Stomach smooth muscle (tissue), 2 donors: ENCODE measurements around the gene CALN1.

ENCODE experiments used
- H3K27ac ChIP-seq: one replicate; pipeline ENCODE4 v1.7.0; 2013; ENCODE audit warnings: mild to moderate bottlenecking, low read length, inconsistent platforms
- H3K27me3 ChIP-seq, 2 donors: one replicate each; pipeline ENCODE4 v1.7.0; 2013; ENCODE audit warnings: low read length in 2 of 2; ENCODE audit not compliant: insufficient read depth in 2 of 2, control insufficient read depth in 1 of 2
- H3K36me3 ChIP-seq, 2 donors: one replicate each; pipeline ENCODE4 v1.7.0; 2013; ENCODE audit warnings: low read length in 2 of 2; ENCODE audit not compliant: control insufficient read depth in 2 of 2, insufficient read depth in 2 of 2
- H3K4me1 ChIP-seq: one replicate; pipeline ENCODE4 v1.7.0; 2013; ENCODE audit warnings: low read length; ENCODE audit not compliant: control insufficient read depth, insufficient read depth
- H3K4me3 ChIP-seq, 2 donors: one replicate each; pipeline ENCODE4 v1.7.0; 2013; ENCODE audit warnings: low read length in 2 of 2
- H3K9ac ChIP-seq, 2 donors: one replicate each; pipeline ENCODE4 v1.7.0; 2013; ENCODE audit warnings: low read length in 2 of 2, mild to moderate bottlenecking in 1 of 2
- H3K9me3 ChIP-seq, 2 donors: one replicate each; pipeline ENCODE4 v1.7.0; 2013; ENCODE audit warnings: low read length in 2 of 2; ENCODE audit not compliant: control insufficient read depth in 2 of 2
- donor health status: healthy.
- donor health status: Pancreatic carcinoma.

CALN1 gene

DNA sequence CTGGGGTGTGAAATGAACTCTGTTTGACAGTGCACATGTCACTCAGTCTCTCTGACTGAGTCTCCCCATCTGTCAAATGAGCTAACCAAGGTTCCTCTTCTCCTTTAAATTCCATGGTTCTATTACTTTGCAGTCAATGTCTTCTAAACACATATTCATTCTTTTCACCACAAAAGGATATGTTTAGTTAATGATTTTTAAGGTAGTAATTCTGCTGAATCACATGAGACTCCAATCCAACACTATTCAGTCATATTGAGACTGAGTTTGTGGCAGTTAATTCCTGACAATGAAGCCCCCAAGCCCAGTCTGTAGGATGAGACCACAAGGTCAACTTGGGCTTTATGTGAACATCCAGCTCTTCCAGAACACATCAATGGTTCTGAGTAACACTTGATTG, 85.3 kb downstream of the CALN1 start:
- Histone ChIP-seq H3K4me1 (no peaks in the 10 kb centered on the region), H3K27me3 (no peaks in the 10 kb centered on the region), H3K36me3 (no peaks in the 10 kb centered on the region), H3K27ac (no peak overlapping the region), H3K4me3 (no peak overlapping the region), H3K9me3 (peaks cover 0 to 3% of the 10 kb centered on the region in 2 donors), H3K9ac (no peak overlapping the region)

- Histone ChIP-seq H3K36me3 (no peaks in the 10 kb centered on the region), H3K9ac (no peak overlapping the region), H3K27ac (no peak overlapping the region), H3K9me3 (no peaks in the 10 kb centered on the region), H3K27me3 (no peaks in the 10 kb centered on the region), H3K4me1 (no peaks in the 10 kb centered on the region), H3K4me3 (no peak overlapping the region)
These were observed 85.8 kb downstream of the CALN1 start for GRCh38 chr7:72326365-72326764.

DNA sequence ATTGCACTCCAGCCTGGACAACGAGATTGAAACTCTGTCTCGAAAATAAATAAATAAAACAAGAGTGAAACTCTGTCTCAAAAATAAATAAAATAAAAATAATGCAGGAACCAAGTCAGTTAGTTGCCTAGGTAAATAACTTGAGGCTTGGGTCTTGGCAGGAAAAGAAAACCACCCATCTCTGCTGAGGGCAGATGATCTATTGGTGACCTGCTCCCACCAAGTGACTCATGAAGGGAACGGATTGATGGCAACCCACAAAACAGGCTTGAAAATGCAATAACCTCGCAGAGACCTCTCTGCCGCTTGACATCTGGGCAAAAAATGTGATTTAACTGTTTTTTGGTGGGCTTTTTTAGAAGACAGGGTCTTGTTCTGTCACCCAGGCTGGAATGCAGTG, 86.6 kb downstream of the CALN1 start:
- H3K27ac ChIP-seq: no peak overlapping the region
- no peaks in the 10 kb centered on the region for H3K4me1 ChIP-seq
- H3K9me3 ChIP-seq: no peaks in the 10 kb centered on the region
- no peak overlapping the region for H3K9ac ChIP-seq
- no peaks in the 10 kb centered on the region for H3K27me3 ChIP-seq
- H3K4me3 ChIP-seq: no peak overlapping the region
- H3K36me3 ChIP-seq: no peaks in the 10 kb centered on the region

DNA sequence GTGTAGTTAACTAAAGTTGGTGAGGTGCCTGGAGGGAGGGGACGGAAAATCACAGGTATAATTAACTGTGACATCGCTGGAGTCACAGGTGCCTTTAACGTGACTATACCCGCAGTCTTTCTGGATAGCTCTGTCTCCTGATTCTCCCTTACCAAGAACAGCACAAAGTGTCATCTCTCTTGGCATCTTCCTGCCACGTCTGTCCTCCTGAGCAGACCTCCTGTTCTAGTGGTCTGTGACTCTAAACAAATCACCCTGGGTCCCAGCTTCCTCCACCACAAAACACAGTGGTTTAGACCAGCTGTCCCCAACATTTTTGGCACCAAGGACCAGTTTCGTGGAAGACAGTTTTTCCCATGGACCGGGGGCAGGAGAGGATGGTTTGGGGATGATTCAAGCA, 90.5 kb downstream of the CALN1 start:
- H3K9me3 ChIP-seq: no peaks in the 10 kb centered on the region
- no peak overlapping the region for H3K27ac ChIP-seq
- no peaks in the 10 kb centered on the region for H3K36me3 ChIP-seq
- H3K4me3 ChIP-seq: no peak overlapping the region
- no peak overlapping the region for H3K9ac ChIP-seq
- H3K4me1 ChIP-seq: no peaks in the 10 kb centered on the region
- H3K27me3 ChIP-seq: no peaks in the 10 kb centered on the region

- no peaks in the 10 kb centered on the region for H3K9me3 ChIP-seq
- H3K4me1 ChIP-seq: no peaks in the 10 kb centered on the region
- no peaks in the 10 kb centered on the region for H3K27me3 ChIP-seq
- no peak overlapping the region for H3K9ac ChIP-seq
- no peak overlapping the region for H3K27ac ChIP-seq
- no peak overlapping the region for H3K4me3 ChIP-seq
- no peaks in the 10 kb centered on the region for H3K36me3 ChIP-seq
These were observed 91.1 kb downstream of the CALN1 start for GRCh38 chr7:72321081-72321480.

DNA sequence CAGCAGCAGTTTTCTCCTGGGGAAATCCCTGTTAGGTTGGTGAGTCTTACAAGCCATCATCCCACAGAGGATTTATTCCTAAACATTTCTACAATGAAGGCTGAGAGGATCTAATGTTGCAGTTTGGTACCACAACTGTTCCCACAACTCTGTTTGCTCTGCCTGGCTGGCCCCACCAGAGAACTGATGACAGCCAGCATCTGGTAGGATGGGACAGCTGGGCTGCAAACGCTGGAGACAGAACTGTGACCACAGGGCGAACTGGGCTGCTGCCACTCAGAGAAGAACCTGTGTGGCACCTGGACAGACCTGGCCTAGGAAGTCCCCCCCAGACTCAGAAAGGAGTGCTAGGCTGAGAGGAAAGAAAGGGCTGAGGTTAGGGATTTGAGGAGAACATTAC, 94.8 kb downstream of the CALN1 start:
- no peak overlapping the region for H3K27ac ChIP-seq
- H3K9ac ChIP-seq: no peak overlapping the region
- no peaks in the 10 kb centered on the region for H3K4me1 ChIP-seq
- no peaks in the 10 kb centered on the region for H3K9me3 ChIP-seq
- no peak overlapping the region for H3K4me3 ChIP-seq
- no peaks in the 10 kb centered on the region for H3K27me3 ChIP-seq
- H3K36me3 ChIP-seq: no peaks in the 10 kb centered on the region

DNA sequence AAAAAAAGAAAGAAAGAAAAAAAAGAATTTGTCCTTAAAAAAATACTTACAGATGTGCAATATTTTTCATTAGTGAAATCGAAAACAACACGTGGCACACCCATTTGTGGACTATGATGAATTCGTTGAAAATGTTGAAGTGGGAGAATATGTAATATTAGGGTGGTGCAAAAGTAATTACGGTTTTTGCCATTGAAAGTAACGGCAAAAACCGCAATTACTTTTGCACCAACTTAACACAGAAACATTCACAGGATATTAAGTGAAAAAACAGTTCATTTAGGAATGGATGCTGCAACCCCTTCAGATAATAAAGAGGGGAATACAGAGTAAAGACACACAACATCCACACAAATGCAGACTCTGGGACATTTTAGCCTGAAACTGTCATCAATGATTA, 96.0 kb downstream of the CALN1 start:
- Histone ChIP-seq H3K27ac (no peak overlapping the region), H3K9ac (no peak overlapping the region), H3K36me3 (no peaks in the 10 kb centered on the region), H3K4me3 (no peak overlapping the region), H3K27me3 (no peaks in the 10 kb centered on the region), H3K4me1 (no peaks in the 10 kb centered on the region), H3K9me3 (no peaks in the 10 kb centered on the region)

DNA sequence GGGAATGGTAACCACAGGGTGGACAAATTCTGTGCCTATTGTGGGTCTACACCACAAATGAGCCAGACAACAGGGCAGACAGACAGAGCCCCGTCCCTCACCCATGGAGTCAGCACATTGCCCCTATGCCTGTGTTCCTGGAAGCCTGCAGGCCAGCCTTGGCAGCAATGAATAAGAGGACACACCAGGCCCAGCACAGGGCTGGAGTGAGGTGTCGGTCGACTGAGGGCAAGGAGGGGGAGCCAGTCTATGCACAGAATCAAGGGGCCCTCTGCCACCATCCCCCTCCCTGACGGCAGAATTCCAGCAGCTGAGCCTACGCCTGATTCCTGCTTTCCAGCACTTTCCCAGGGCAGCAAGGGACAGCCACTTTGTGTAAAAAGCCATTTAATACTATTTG, 98.2 kb downstream of the CALN1 start:
- H3K4me1 ChIP-seq: no peaks in the 10 kb centered on the region
- H3K9me3 ChIP-seq: no peaks in the 10 kb centered on the region
- H3K27ac ChIP-seq: no peak overlapping the region
- H3K36me3 ChIP-seq: no peaks in the 10 kb centered on the region
- H3K4me3 ChIP-seq: no peak overlapping the region
- no peak overlapping the region for H3K9ac ChIP-seq
- H3K27me3 ChIP-seq: no peaks in the 10 kb centered on the region

GRCh38 chr7:72310301-72310700, 101.8 kb downstream of the CALN1 start:
- Histone ChIP-seq H3K9ac (no peak overlapping the region), H3K27me3 (no peaks in the 10 kb centered on the region), H3K9me3 (no peaks in the 10 kb centered on the region), H3K36me3 (no peaks in the 10 kb centered on the region), H3K4me1 (no peaks in the 10 kb centered on the region), H3K27ac (no peak overlapping the region), H3K4me3 (no peak overlapping the region)

- Histone ChIP-seq H3K9ac (no peak overlapping the region), H3K27me3 (no peaks in the 10 kb centered on the region), H3K4me1 (no peaks in the 10 kb centered on the region), H3K27ac (no peak overlapping the region), H3K9me3 (no peaks in the 10 kb centered on the region), H3K36me3 (no peaks in the 10 kb centered on the region), H3K4me3 (no peak overlapping the region)
These were observed 102.7 kb downstream of the CALN1 start for GRCh38 chr7:72309476-72309875.

- H3K4me1 ChIP-seq: no peaks in the 10 kb centered on the region
These were observed 103.2 kb downstream of the CALN1 start for GRCh38 chr7:72308986-72309385.

GRCh38 chr7:72307566-72307965, 104.6 kb downstream of the CALN1 start:
- Histone ChIP-seq H3K4me1 (no peaks in the 10 kb centered on the region), H3K36me3 (no peaks in the 10 kb centered on the region), H3K27me3 (no peaks in the 10 kb centered on the region), H3K9ac (no peak overlapping the region), H3K9me3 (no peaks in the 10 kb centered on the region), H3K4me3 (no peak overlapping the region), H3K27ac (no peak overlapping the region)

More at GRCh38 chr7:72308986-72309385, 103.2 kb downstream of the CALN1 start:
- H3K9ac ChIP-seq: no peak overlapping the region
- no peak overlapping the region for H3K27ac ChIP-seq
- no peak overlapping the region for H3K4me3 ChIP-seq
- H3K9me3 ChIP-seq: no peaks in the 10 kb centered on the region
- no peaks in the 10 kb centered on the region for H3K27me3 ChIP-seq
- H3K36me3 ChIP-seq: no peaks in the 10 kb centered on the region
